Measurements from ENCODE around the gene RAB11A.
"Not testable (repeated sequence)": the region's sequence is repeated elsewhere in the genome, so short reads cannot be mapped to it uniquely, and the experiment has no call there.

Gene RAB11A

GRCh38 chr15:65845826-65846519 lies 23.3 kb upstream of the RAB11A start:
- DNase-seq (ENCODE audit: low read depth, low spot score): no peak

GRCh38 chr15:65847989-65848388 lies 21.3 kb upstream of the RAB11A start:
- DNase-seq (ENCODE audit: low read depth, low spot score): no peak

GRCh38 chr15:65851981-65852380 lies 17.3 kb upstream of the RAB11A start:
- DNase-seq (ENCODE audit: low read depth, low spot score): no peak

- no peak for DNase-seq (ENCODE audit: low read depth, low spot score)
These were observed 12.4 kb upstream of the RAB11A start for GRCh38 chr15:65856821-65857455.

GRCh38 chr15:65857718-65858402 lies 11.4 kb upstream of the RAB11A start:
- DNase-seq (ENCODE audit: low read depth, low spot score): no peak

GRCh38 chr15:65862682-65863081 lies 6.6 kb upstream of the RAB11A start:
- no peak for DNase-seq (ENCODE audit: low read depth, low spot score)

GRCh38 chr15:65863106-65863505 lies 6.2 kb upstream of the RAB11A start:
- no peak for DNase-seq (ENCODE audit: low read depth, low spot score)

GRCh38 chr15:65867244-65867643 lies 2.0 kb upstream of the RAB11A start:
- DNase-seq (ENCODE audit: low read depth, low spot score): no peak

GRCh38 chr15:65867933-65868332 lies 1.4 kb upstream of the RAB11A start:
- not testable (repeated sequence) for DNase-seq (ENCODE audit: low read depth, low spot score)

GRCh38 chr15:65868546-65869125 lies 655 bp upstream of the RAB11A start:
- no peak for DNase-seq (ENCODE audit: low read depth, low spot score)

- no peak for DNase-seq (ENCODE audit: low read depth, low spot score)
These were observed 922 bp downstream of the RAB11A start for GRCh38 chr15:65869954-65870871.

- DNase-seq (ENCODE audit: low read depth, low spot score): no peak
These were observed 1.7 kb downstream of the RAB11A start for GRCh38 chr15:65870889-65871533.

GRCh38 chr15:65871886-65872285 lies 2.6 kb downstream of the RAB11A start:
- not testable (repeated sequence) for DNase-seq (ENCODE audit: low read depth, low spot score)

GRCh38 chr15:65872596-65872995 lies 3.3 kb downstream of the RAB11A start:
- not testable (repeated sequence) for DNase-seq (ENCODE audit: low read depth, low spot score)

GRCh38 chr15:65873256-65873655 lies 4.0 kb downstream of the RAB11A start:
- no peak for DNase-seq (ENCODE audit: low read depth, low spot score)

- no peak for DNase-seq (ENCODE audit: low read depth, low spot score)
These were observed 6.2 kb downstream of the RAB11A start for GRCh38 chr15:65875458-65875857.

GRCh38 chr15:65877749-65878148 lies 8.5 kb downstream of the RAB11A start:
- DNase-seq (ENCODE audit: low read depth, low spot score): no peak

GRCh38 chr15:65881766-65882434 lies 12.6 kb downstream of the RAB11A start:
- DNase-seq (ENCODE audit: low read depth, low spot score): no peak

GRCh38 chr15:65883571-65883970 lies 14.3 kb downstream of the RAB11A start:
- no peak for DNase-seq (ENCODE audit: low read depth, low spot score)

GRCh38 chr15:65884511-65884910 lies 15.2 kb downstream of the RAB11A start:
- DNase-seq (ENCODE audit: low read depth, low spot score): no peak

All from smooth muscle cell of the brain vasculature (primary cell).